Suprapubic skin (tissue), 4 donors: ENCODE measurements around the gene UGT3A2. TPM values are rescaled to one million over a fixed set of nuclear protein-coding genes. Genes with fewer than 3 reads are reported as not detected.

ENCODE experiments used
- DNase-seq, 2 donors: peaks; one replicate each; pipeline ENCODE4 v3.0.0-alpha.2; 2019; ENCODE audit warnings: low spot score in 2 of 2
- H3K27ac ChIP-seq: fragments of 200-600 bp; sonication (generic); one replicate; pipeline ENCODE4 v1.5.1; 2019
- H3K27me3 ChIP-seq: fragments of 200-600 bp; sonication (generic); one replicate; pipeline ENCODE4 v1.5.1; 2019
- H3K36me3 ChIP-seq: fragments of 200-600 bp; sonication (generic); one replicate; pipeline ENCODE4 v1.5.1; 2019
- H3K4me1 ChIP-seq: fragments of 200-600 bp; sonication (generic); one replicate; pipeline ENCODE4 v1.5.1; 2019
- H3K4me3 ChIP-seq: fragments of 200-600 bp; sonication (generic); one replicate; pipeline ENCODE4 v1.5.1; 2019; ENCODE audit warnings: mild to moderate bottlenecking
- H3K9me3 ChIP-seq: fragments of 200-600 bp; sonication (generic); one replicate; pipeline ENCODE4 v1.5.1; 2019
- CTCF ChIP-seq, 2 donors: fragments of 200-600 bp in 1 of 2; fragments of 450-650 bp in 1 of 2; sonication (generic) in 1 of 2; IDR thresholded peaks; one replicate each; pipeline ENCODE4 v1.5.1; 2016 to 2019; ENCODE audit warnings: antibody characterized with exemption in 2 of 2, mild to moderate bottlenecking in 1 of 2, moderate library complexity in 1 of 2
- EP300 ChIP-seq: sonication (generic); formaldehyde crosslinking; IDR thresholded peaks from one replicate; pipeline ENCODE4 v1.6.1; 2017; ENCODE audit warnings: antibody characterized with exemption
- POLR2A ChIP-seq, 2 donors: fragments of 450-650 bp; IDR thresholded peaks; one replicate each; pipeline ENCODE4 v1.6.1; 2017; ENCODE audit warnings: antibody characterized with exemption in 2 of 2, mild to moderate bottlenecking in 2 of 2, moderate library complexity in 2 of 2
- POLR2AphosphoS5 ChIP-seq, 3 donors: sonication (generic); formaldehyde crosslinking; IDR thresholded peaks; one replicate each; pipeline ENCODE4 v1.6.1; 2017; ENCODE audit warnings: antibody characterized with exemption in 3 of 3
- WGBS: methylation state at CpG from one replicate; pipeline ENCODE4 v1.1.5; 2018; 5-methylcytosine and 5-hydroxymethylcytosine counted together
- total RNA-seq, 4 donors: library from RNA; depleted of rRNA; stranded (reverse); fragments of >200 nt; gene quantifications; one replicate each; pipeline ENCODE4 v1.1.0, GENCODE V29; 2016

The UGT3A2 gene
- total RNA-seq, 4 donors from 2014 or later = 5.7 to 17.8 (median 7.8) TPM; not detected in 1

DNA sequence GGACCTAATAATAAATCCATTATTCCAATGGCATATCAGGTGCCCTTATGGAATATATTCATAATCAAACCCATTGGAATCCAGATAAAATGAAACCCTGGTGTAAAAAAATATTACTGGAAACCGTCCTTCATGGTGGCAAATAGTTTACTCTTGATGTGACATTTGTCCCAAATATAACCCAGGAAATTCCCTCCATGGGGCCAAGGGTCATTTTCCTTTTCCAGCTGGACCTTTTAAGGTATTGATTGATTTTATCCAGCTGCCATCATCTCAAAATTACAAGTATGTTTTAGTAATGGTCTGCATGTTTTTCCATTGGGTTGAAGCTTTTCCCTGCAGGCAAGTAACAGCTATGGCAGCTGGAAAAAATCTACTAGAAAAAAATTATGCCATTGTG, 67.1 kb downstream of the UGT3A2 start:
- Histone ChIP-seq H3K27ac (no peak overlapping the region), H3K9me3 (no peaks in the 10 kb centered on the region), H3K27me3 (no peaks in the 10 kb centered on the region), H3K4me1 (no peaks in the 10 kb centered on the region), H3K4me3 (no peak overlapping the region), H3K36me3 (no peaks in the 10 kb centered on the region)
- TF ChIP-seq POLR2AphosphoS5 (IDR thresholded peaks at IDR 0.05) = no peak
- no peak for TF ChIP-seq POLR2A (IDR thresholded peaks at IDR 0.05)
- no peak for TF ChIP-seq CTCF (IDR thresholded peaks at IDR 0.05)
- no peak for TF ChIP-seq EP300
- DNase-seq = no peak
- 85% methylated on average over 1 of the region's 1 CpG for WGBS

GRCh38 chr5:35996076-35996475, 70.6 kb downstream of the UGT3A2 start:
- no peak for TF ChIP-seq POLR2AphosphoS5 (IDR thresholded peaks at IDR 0.05)
- no peak for TF ChIP-seq EP300
- TF ChIP-seq POLR2A (IDR thresholded peaks at IDR 0.05) = no peak
- TF ChIP-seq CTCF (IDR thresholded peaks at IDR 0.05) = no peak
- H3K27me3 ChIP-seq = peaks cover 2% of the 10 kb centered on the region
- no peaks in the 10 kb centered on the region for H3K36me3 ChIP-seq
- WGBS = 87% methylated on average over 4 of the region's 4 CpGs
- no peak overlapping the region for H3K4me3 ChIP-seq
- no peak overlapping the region for H3K27ac ChIP-seq
- H3K4me1 ChIP-seq = no peaks in the 10 kb centered on the region
- no peaks in the 10 kb centered on the region for H3K9me3 ChIP-seq
- no peak for DNase-seq

DNA sequence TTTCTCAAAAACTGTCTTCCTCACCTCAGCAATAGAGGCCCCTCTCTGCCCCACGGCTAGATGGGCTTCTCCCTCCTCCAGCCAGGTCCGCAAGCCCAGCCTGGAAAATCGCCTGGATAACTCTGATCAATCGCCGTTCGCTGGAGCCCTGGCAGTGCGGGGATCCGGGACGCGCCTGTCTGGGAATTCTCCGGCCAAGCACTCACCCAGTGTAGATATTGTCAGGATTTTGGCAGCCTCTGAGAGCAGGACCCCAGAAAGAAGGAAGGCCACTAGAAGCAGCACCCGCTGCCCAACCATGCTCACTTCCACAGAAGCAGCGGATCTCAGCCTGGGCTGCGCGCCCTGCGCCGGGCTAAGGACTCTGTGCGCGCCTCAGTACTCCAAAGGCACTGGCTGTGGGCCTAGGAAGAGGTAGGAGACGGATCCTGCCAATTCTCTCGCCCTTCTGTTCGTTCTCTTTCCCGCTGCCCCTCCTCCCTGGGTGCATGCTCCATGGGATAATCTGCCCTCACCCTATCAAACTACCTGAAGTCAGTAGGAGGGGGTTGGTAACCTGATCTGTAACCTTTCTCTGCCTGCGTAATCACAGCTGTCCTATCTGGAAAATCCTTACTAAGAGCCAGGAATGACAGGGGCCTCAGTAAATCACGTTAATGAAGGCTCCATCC, 75.6 kb downstream of the UGT3A2 start, which contains the start of gene UGT3A1:
TSS of gene UGT3A1 (minus strand) at position 450 of the 671 bp plus-strand sequence. CDS start at position 300, 150 bp downstream.
- no peak for DNase-seq
- Histone ChIP-seq H3K9me3 (no peaks in the 10 kb centered on the region), H3K4me3 (no peak within 1 kb of the TSS), H3K4me1 (no peaks in the 10 kb centered on the region), H3K27ac (no peak within 1 kb of the TSS), H3K27me3 (peaks cover 16% of the 10 kb centered on the region), H3K36me3 (no peaks in the 10 kb centered on the region)
- no peak for TF ChIP-seq EP300
- TF ChIP-seq CTCF (IDR thresholded peaks at IDR 0.05) = no peak
- no peak for TF ChIP-seq POLR2A (IDR thresholded peaks at IDR 0.05)
- TF ChIP-seq POLR2AphosphoS5 (IDR thresholded peaks at IDR 0.05) = no peak
- 7% methylated on average over 15 of the region's 25 CpGs for WGBS

DNA sequence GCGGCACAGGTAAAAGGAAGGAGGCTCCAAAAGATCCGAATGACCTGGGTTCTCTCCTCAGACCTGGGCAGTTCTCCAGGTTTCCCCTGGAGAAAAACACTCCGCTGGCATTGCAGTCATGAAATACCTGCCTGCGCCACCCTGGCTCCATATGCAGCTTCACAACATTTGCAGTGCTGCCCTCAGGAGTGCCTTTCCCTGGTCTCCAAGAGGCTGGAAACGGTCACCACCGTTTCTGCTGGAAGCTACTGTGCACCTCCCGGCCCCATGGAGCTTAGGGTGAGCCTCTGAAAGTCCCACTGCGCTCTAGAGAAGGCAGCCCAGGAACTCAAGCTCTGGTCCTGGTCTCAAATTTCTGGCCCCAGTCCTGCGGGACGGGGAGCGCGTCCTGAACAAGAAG, 76.2 kb downstream of the UGT3A2 start:
- Histone ChIP-seq H3K9me3 (no peaks in the 10 kb centered on the region), H3K4me3 (no peak overlapping the region), H3K27me3 (peaks cover 16% of the 10 kb centered on the region), H3K27ac (no peak overlapping the region), H3K36me3 (no peaks in the 10 kb centered on the region), H3K4me1 (no peaks in the 10 kb centered on the region)
- no peak for DNase-seq
- WGBS = 37% methylated on average over 6 of the region's 12 CpGs
- TF ChIP-seq POLR2A (IDR thresholded peaks at IDR 0.05) (no peak), CTCF (IDR thresholded peaks at IDR 0.05) (no peak), EP300 (no peak), POLR2AphosphoS5 (IDR thresholded peaks at IDR 0.05) (no peak)

DNA sequence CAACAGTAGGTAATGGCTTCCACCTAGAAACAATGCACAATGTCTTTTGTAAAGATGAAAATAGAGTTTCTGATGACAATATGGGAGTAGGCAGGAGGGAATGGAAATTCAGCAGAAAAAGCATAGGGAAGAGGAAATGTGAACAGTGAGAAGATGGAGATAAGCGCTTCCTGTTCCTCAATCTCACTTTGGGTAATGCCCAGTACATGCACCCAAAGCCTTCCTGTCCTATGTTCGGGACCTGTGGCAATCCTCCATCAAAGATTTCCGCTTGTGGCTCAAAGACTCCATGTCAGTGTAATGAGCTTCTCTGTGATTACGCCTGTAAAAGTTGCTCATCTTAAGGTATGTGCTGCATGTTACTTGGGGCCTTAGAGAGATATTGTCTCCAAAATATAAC, 78.2 kb downstream of the UGT3A2 start:
- no peaks in the 10 kb centered on the region for H3K9me3 ChIP-seq
- no peak for DNase-seq
- no peak overlapping the region for H3K4me3 ChIP-seq
- no peak overlapping the region for H3K27ac ChIP-seq
- H3K27me3 ChIP-seq = peaks cover 16% of the 10 kb centered on the region
- WGBS = 70% methylated on average over 4 of the region's 4 CpGs
- no peaks in the 10 kb centered on the region for H3K4me1 ChIP-seq
- no peak for TF ChIP-seq EP300
- TF ChIP-seq POLR2AphosphoS5 (IDR thresholded peaks at IDR 0.05) = no peak
- TF ChIP-seq POLR2A (IDR thresholded peaks at IDR 0.05) = no peak
- TF ChIP-seq CTCF (IDR thresholded peaks at IDR 0.05) = no peak
- no peaks in the 10 kb centered on the region for H3K36me3 ChIP-seq
